ENCODE data around the gene PIK3AP1.
"Not testable (repeated sequence)": the region's sequence is repeated elsewhere in the genome, so short reads cannot be mapped to it uniquely, and the experiment has no call there.

Gene PIK3AP1

GRCh38 chr10:96720422-96721206, at the start of gene PIK3AP1:
PIK3AP1 (minus strand) TSS chr10:96720514; CDS start chr10:96720394, 120 bp downstream.
- peak; percentile 41 for DNase-seq

GRCh38 chr10:96768136-96768535, 47.8 kb upstream of the PIK3AP1 start:
- DNase-seq, result no peak

GRCh38 chr10:96767611-96768010, 47.3 kb upstream of the PIK3AP1 start:
- no peak for DNase-seq

- DNase-seq, result peak; percentile 77
Measured at GRCh38 chr10:96765406-96766240, 45.3 kb upstream of the PIK3AP1 start.

GRCh38 chr10:96764425-96765060, 44.2 kb upstream of the PIK3AP1 start:
- DNase-seq, result no peak

- DNase-seq, result no peak
Measured at GRCh38 chr10:96758423-96758822, 38.1 kb upstream of the PIK3AP1 start.

GRCh38 chr10:96756111-96756903, 36.0 kb upstream of the PIK3AP1 start:
- no peak for DNase-seq

- DNase-seq, result no peak
Measured at GRCh38 chr10:96753956-96754355, 33.6 kb upstream of the PIK3AP1 start.

GRCh38 chr10:96752375-96752774, 32.1 kb upstream of the PIK3AP1 start:
- no peak for DNase-seq

GRCh38 chr10:96750316-96750715, 30.0 kb upstream of the PIK3AP1 start:
- DNase-seq, result not testable (repeated sequence)

- DNase-seq, result no peak
Measured at GRCh38 chr10:96747734-96748550, 27.6 kb upstream of the PIK3AP1 start.

- no peak for DNase-seq
Measured at GRCh38 chr10:96746503-96746902, 26.2 kb upstream of the PIK3AP1 start.

- no peak for DNase-seq
Measured at GRCh38 chr10:96745950-96746349, 25.6 kb upstream of the PIK3AP1 start.

- DNase-seq, result no peak
Measured at GRCh38 chr10:96743988-96744585, 23.8 kb upstream of the PIK3AP1 start.

GRCh38 chr10:96741557-96741956, 21.2 kb upstream of the PIK3AP1 start:
- not testable (repeated sequence) for DNase-seq

GRCh38 chr10:96740579-96741281, 20.4 kb upstream of the PIK3AP1 start:
- DNase-seq, result no peak

GRCh38 chr10:96740141-96740540, 19.8 kb upstream of the PIK3AP1 start:
- DNase-seq, result no peak

GRCh38 chr10:96737307-96737902, 17.1 kb upstream of the PIK3AP1 start:
- not testable (repeated sequence) for DNase-seq

- no peak for DNase-seq
Measured at GRCh38 chr10:96724621-96725020, 4.3 kb upstream of the PIK3AP1 start.

GRCh38 chr10:96721207-96721572, 876 bp upstream of the PIK3AP1 start:
- no peak for DNase-seq

Data from stimulated activated CD4-positive, alpha-beta T cell treated with anti-CD3 and anti-CD28 coated beads, Interleukin-4, amount 100 ng/mL, for 1 hour (primary cell).